ENCODE data around the gene NFIA.

The NFIA gene

DNA sequence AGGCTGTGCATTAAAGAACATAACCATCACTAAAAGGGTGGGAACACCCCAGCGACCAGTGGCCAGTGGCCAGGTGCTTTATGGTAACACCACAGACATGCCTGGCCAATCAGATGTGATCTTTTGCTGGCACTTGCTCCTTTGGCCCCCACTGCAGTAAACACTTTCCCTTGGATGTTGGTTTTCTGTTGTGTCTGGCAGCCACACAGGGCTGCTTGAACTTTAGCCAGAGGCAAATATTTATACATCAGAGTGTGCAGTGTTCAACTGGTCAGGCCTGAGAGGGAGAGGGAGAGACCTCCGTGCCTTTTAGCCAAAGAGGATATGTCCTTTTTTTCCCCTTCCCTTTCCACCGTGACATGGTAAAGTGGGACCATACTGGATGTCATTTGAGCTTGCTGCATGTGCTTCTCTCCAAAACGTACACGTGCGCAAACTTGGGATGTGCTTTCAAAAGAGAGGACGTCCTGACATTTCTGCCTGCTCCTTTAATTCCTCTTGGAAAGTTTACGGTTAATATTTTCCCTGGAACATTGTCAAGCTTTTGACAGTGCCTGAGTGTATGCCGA, 101.2 kb downstream of the NFIA start:
- DNase-seq (ENCODE audit: low read depth) = no peak

DNA sequence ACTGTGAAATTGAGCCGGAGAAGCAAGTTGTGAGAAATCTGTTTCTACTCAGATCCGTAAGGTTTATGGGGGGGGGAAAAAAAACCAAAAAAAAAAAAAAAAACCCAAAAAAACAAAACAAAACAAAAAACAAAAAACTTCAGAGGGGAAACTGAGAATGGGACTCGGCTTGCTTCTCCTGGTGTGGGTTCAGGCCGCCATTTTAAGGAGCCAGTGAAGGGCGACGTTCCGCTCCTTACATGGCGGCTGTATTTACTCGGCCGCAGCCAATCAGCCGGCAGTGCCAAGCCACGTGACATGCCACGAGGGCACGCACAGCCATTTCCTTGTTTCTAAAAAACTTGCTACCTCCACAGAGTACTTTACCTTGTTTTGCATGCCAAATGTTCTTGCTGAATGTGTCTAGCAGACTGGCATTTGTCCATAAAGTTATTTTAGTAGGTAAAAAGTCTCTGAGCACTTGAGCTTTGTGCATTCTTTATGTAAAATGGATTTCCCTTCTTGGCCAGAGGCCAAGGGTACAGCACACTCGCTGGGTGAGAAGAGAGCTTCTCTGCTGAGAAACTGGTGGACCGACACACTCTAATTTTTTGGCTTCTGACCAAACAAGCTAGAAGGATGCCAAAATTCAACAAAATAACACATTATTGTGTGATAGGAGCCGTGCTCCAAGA, 101.8 kb downstream of the NFIA start:
- peak; percentile 47 for DNase-seq (ENCODE audit: low read depth)

DNA sequence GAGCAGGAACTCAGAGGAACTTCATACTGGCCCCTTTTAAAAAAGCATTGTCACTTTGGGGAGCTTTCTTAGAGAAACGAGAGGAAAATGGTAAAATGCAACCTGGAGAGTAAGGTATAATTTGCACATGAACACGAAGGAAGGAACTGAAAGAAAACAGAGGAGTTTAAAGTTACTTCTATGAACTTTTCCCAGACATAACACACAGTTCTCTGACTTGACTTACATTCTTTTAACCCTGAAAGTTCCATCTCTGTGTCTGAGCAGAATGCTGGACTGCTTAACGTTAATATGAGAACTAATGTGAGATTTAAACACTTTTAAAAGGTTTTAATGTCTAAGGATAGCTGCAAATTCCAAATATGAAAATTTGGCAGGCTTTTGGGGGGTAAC, 102.3 kb downstream of the NFIA start:
- DNase-seq (ENCODE audit: low read depth) = no peak

DNA sequence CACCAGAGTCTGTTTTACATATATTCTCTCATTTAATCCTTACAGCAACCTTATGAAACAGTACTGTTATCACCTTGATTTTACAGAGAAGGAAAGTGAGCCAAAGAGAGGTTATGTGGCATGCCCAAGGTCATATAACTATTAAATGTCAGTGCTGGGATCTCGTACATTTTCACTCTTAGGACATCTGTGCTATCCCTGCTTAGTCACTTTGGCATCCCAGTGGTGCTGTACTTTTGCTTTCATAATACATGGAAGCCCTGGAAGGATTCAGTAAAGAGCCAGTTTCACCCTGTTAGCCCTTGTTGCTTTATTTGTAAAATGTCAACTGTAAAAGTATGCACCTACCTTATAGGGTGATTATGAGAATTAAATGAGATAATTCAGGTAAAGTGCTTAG, 104.4 kb downstream of the NFIA start:
- DNase-seq (ENCODE audit: low read depth) = no peak

DNA sequence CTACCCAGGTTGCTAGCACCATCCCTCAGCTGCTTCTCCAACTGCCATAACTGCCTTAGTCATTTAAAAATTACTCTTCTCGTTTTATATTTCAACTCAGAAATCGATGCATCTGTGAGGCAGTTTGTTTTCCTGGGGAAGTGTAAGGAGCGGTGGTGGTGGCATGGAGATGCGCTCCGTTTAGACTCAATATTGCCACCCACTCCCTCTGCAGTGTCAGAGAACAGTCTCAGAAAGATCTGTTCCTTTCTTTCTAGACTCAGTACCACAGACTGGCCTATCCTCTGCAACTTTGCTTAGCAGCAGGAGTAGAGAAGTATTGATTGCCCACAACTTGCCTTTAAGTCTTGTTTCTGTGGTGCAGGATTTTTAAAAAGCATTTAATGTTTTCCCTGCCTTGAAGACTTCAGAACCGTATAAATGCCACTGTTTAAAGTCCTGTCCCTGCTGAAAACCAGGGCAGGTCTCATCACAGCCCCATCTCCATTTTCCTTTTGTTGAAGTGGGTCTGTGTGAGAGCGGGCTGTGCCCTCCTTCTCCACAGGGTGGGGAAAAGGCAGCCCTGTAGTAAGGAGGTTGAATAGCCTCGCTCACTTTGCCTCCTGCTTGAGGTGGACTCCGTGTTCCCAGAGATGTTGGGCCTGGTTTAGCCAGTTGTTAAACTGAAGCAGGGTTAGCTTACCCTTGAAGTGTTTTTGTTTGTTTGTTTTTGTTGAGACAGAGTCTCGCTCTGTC, 105.2 kb downstream of the NFIA start:
- DNase-seq (ENCODE audit: low read depth) = no peak

DNA sequence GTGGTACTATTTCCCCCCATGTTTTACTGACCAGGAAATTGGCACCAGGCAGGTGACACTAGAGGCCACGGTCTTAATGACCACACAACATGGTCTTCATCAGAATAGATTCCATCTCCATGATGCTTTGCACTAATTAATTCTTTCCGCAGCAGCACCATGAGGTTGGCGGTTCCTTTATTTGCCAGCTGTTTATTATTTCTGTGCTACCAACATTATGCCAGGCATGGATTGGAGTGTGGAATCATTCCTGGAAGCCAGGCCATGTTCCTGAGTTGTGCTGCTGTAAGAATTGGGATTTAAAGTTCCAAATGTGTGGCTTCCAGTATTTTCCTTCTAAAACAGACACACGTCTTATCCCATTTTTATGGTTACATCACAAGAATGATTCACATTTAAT, 107.8 kb downstream of the NFIA start:
- DNase-seq (ENCODE audit: low read depth) = no peak

DNA sequence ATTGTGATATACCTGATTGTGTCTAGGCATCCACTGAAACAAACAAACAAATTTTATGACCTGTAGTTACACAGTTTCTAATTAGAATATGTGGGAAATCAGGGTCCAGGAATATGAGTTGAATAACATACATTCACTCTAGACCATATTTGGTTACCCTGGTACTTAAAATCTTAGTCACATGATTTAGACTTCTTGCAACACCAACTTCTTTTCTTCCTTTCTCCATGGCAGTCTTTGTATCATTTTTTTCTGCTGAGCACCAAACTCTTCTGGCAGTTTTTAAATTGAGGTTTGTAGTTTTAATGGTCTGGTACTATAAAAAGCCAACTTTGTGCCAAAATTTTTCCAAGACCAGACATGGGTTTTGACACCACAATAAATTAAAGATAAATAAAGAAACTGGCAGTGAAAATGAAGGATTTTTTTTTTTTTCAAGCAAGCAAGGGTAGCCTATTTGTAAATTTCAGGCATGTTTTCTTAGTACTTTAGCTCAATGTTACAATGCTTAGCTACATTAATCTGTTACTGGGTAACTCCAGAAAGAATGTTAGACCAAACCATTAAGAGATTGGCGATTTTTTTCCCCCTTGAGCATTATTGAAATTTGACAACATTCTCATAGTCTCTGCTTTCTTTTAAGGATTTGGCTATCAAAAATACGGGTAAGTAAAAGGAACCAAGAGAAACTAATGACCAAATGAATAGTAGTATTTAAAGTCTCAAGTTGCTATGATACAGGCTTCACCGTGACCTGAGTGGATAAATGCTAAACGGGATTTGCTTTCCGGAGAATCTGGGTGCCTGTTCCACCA, 108.5 kb downstream of the NFIA start:
- no peak for DNase-seq (ENCODE audit: low read depth)

DNA sequence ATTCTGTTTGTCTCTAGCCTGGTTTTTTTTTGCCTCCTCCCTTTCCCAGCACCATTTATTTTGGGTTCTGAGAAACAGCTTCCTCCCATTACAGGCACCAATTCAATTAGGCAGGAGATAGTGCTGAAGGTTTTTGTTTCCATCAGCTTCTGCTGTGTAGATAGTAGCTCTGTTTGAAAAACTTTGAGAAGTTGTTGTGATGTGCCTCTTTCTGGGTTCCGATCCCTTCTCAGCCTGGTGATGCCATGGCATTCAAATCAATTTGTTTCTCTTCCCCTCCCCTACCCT, 109.0 kb downstream of the NFIA start:
- no peak for DNase-seq (ENCODE audit: low read depth)

DNA sequence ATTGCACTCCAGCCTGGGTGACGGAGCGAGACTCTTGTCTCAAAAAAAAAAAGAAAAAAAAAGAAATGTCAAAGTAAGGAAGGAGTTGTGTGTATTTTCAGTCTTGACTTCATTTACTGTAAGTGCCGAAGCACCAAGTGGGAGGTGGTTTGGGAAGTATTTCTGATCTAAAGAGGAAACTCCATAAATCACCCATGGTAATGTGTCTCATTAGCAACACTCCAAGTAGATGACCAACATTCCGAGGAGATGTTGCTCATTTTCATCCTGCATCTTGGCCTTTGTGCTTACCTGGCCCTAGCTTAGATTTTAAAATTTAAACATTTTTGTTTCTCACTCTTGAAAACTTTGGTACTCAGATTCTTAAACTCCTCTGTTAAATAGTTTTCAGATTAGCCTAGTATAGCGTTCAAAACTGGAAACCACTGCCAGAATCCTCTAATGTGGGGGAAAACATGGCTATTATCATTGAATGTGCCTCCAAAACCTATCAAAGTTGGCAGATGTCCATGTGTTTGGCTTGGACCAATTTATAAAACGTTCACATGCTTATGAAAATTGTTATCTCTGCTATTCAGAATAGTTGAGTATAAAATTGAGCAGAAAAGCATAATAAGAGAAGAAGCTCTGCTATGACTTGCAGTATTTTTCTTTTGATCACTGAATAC, 110.4 kb downstream of the NFIA start:
- DNase-seq (ENCODE audit: low read depth) = no peak

DNA sequence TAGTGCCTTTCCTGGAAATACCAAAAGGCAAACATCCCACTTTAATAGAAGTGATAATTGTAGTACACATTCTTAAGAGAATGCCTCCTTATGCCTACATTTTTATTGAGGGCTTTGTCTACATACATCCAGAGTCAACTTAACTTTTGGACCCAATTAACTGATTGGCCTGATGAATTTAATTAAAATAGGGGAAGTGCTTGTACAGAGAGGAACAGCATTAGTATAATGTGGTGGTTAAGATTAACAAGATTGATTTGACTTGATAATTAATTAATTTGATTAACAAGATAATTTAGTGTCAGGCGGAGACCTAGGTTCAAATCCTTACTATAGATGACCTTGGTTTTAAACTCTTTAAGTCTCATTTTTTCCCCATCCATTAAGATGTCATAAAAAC, 111.4 kb downstream of the NFIA start:
- no peak for DNase-seq (ENCODE audit: low read depth)

DNA sequence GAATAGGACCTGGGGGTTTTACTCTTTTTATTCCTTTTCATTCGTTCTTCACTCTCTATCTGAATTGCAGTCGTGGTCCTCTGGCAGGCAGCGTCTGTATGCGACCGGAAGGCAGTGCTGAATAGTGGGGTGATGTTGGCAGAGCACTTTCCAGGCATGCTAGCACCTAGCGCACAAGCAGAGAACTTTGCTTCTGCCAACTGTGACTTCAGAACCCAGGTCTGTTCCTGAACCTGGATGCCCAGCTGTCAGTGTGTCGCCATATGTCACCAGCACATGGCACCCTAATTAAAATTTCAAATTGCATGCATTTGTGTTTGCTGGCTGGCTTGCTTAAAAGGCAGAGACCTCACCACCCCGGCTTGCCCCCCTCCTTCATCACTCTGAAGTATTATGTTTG, 116.2 kb downstream of the NFIA start:
- DNase-seq (ENCODE audit: low read depth) = no peak

DNA sequence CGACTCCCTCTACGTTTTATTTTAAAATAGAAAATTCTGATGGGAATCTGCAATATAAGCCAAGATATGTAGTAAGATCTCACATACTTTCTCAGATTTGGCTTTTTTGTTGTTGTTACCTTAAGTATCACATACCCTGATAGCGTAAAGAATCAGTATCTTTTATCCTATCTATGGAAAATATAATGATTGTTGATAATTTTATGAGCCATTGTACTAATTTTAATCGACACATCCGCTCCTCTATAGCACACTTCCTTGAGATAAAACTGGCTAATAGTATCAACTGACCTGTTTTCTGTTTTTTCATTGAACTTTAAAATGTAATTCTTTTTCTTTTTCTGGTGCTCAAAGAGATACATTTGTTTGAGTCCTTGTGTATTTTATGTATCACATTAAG, 118.7 kb downstream of the NFIA start:
- DNase-seq (ENCODE audit: low read depth) = no peak

DNA sequence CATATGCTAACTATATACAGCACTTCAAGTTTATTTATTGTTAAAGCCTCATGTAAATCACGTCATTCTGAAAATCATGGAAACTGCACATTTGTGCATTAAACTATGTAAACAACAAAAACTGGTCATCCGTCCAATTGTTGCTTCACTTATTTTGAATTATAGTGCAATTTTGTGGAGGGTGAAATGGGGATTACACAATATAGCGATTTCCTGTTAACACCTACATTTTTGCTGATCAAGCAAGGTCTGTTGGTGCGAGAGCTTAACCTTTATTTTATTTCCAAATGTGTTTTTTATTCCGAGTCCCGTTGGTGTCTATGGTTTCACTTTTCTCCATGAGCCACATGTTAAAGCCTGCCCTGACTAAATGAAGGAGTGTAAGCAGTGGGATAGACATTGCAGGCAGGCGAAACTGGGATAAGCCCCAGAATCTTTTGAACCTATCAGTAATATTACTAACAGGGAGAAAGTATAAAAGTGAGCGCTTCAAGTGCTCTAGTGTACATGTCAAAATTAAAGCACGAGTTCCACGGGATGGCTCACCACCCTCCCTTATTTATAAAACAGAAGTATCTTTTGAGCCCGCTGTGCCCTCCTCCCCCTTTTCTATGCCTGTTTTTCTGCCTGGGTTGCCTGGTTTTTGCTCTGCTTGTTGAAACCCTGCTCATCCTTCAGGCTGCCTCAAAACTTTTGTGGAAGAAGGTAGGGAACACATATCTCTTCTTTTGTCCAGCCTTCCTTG, 120.7 kb downstream of the NFIA start:
- peak; percentile 22 for DNase-seq (ENCODE audit: low read depth)

DNA sequence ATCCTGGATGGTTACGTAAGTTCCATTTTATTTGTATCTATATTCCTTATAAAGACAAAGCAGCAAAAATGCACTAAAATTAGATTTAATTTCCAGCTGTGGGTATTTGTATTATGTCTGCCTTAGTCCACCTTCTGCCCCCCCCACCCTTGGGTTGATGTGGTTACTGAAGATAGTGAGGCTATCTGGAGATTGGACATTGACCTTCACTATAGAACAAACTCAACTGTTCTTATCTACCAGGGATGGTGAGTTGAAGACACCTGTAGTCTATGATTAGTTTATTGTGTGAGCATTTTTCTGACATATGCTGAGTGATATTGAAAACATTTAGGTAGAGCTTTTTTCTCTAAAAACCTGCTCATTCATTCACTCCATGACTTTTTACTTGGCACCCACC, 122.2 kb downstream of the NFIA start:
- no peak for DNase-seq (ENCODE audit: low read depth)

DNA sequence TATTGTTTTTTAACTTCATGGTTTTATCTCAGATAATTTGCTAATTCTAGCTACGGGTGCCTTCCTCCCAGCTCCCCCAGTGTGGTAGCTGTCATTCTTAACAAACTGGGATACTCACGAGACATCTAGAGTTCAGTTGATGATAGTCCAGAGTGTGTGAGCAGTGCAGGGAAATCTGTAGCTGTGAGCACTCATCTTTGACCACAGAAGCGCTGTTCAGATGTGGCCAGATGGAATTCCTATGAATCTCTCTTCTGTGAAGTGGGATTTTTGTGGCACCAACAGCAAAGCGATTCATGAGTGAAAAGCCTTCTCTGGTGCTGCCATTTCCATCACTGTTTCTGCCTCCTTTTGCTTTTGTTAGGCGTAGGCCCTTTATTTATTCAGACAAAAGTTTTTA, 125.1 kb downstream of the NFIA start:
- no peak for DNase-seq (ENCODE audit: low read depth)

DNA sequence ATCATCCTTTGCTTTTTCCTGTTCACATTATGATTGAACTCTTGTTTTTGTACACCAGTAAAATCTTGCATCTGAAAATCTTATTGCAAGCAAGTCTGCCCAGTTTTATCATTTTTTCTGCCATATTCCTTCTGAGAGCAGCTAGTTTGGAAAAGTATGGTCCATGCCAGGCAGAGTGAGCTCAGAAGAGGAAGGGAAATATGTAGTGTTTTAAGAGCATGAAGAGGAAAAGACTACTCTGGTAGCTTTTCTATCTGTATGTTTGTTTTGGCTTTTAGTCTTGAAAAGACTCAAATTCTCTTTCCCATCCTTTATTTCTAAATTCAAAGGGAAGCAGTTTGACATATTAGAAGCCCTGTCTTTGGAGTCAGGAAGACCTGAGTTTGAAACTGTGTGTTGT, 125.8 kb downstream of the NFIA start:
- no peak for DNase-seq (ENCODE audit: low read depth)

DNA sequence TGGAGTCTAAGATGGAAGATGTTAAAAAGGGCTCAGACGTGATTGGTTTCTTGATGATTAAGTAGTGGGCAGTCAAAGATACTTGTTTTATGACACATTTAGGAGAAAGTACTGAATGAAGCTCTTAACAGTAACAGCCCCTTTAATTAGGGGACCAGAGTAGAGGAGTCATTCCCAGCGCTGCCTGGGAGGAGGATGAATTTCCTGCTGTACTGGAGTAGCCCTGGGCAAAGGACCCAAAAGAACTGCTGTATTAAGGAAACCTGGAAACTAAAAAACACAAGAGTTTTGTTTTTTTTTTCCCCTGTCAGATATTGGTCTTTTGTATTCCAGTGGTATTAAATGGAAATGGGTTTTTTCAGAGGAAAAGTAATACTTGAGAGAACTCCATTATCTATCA, 126.5 kb downstream of the NFIA start:
- no peak for DNase-seq (ENCODE audit: low read depth)

DNA sequence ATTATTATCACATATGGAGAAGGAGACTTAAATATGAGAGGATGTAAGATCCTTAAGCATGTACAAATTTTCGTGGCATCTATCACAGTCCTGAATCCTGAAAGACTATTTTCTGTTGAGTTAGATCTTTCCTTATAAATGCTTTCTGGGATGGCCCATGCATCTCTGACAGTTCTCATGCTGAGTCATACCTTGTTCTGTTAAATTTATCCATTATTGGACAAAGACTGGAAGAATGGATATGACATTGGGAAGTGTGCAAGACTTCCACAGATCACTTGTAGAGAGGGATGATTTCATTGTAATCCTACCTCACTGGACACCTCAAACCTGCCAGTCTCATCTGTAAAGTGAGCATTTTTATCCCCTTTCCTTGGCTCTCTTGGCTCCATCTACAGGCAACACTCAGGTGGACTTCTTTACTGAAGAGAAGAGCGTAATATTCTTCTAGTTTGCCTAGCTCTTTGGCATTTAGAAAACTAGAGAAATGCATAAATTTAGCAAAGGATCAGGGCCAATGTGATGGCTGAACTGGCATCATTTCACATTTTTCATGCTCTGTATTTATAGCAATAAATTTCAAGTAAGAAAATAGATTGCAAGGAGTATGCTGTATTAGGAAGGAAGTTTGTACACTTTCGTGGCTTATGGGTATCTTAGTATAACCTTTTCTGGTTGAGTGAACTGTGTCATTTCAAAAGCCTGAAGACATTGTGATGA, 128.2 kb downstream of the NFIA start:
- DNase-seq (ENCODE audit: low read depth) = no peak

DNA sequence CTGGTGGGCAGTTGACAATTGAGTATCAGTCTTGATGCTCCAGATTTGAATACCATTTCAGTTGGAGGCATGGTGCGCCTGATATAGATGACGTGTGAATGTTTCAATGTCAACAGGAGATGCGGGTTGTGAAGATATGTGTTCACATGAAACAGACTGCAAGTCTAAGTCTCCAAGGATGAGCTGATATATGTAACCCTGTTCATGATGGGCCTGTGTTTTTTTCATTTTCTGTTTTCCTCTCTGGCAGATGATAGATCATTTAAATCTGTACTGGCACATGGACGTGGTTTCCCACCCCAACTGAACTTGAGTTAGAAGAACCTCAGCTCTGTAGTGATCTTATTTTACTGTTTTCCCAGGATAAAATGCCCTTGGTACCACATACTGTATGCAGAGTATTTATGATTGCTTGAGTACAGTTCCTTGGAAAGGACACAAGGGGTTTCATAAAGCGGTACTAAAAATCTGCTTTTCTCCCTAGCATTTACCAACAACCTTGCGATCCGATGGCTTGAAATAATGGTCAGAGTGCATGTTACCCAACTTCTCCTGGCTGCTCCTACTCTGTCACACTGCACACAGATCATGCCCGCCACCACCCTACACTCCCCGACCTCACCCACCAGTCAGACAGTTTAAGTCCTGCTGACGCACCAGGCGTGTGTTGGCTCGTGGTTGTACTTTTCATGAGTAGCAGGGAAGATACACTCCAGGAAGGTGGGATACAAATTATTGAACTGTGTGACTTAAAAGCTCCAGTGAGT, 131.1 kb downstream of the NFIA start:
- DNase-seq (ENCODE audit: low read depth) = no peak

DNA sequence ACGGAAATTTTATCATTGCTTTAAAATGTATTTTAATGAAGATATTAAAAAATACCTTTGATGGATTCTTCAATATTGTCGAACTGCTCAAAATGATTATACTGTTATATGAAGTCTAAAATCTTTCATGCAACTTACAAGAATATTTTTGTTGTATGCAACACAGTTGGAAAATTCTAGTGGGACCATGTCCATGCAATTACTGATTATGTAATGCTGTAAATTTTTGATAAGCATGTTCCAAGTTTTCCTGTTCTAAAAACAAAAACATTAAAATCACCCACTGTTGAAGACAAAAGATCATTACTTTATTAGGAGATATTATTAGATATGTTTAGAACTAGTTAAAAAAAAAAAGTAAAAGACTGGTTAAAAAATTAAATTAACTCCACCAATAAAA, 132.8 kb downstream of the NFIA start:
- no peak for DNase-seq (ENCODE audit: low read depth)
